D721Med (cell line): ENCODE measurements around the gene SKI.

Source experiments
- DNase-seq: peaks from one replicate; pipeline ENCODE4 v3.0.0; 2011; ENCODE audit warnings: low spot score; ENCODE audit not compliant: insufficient read length
- FAIRE-seq: peaks from 2 replicates; lab custom pipeline; 2011; peaks lifted over from hg19 to GRCh38; lab: Jason Lieb, UNC
- TF ChIP-seq, protein P1 (sequence below): IDR thresholded peaks from 2 replicates; pipeline ENCODE4 v1.5.1; 2012; ENCODE audit warnings: mild to moderate bottlenecking, control low read depth; ENCODE audit not compliant: insufficient read depth; ENCODE audit errors: missing control alignments

The SKI gene

DNA sequence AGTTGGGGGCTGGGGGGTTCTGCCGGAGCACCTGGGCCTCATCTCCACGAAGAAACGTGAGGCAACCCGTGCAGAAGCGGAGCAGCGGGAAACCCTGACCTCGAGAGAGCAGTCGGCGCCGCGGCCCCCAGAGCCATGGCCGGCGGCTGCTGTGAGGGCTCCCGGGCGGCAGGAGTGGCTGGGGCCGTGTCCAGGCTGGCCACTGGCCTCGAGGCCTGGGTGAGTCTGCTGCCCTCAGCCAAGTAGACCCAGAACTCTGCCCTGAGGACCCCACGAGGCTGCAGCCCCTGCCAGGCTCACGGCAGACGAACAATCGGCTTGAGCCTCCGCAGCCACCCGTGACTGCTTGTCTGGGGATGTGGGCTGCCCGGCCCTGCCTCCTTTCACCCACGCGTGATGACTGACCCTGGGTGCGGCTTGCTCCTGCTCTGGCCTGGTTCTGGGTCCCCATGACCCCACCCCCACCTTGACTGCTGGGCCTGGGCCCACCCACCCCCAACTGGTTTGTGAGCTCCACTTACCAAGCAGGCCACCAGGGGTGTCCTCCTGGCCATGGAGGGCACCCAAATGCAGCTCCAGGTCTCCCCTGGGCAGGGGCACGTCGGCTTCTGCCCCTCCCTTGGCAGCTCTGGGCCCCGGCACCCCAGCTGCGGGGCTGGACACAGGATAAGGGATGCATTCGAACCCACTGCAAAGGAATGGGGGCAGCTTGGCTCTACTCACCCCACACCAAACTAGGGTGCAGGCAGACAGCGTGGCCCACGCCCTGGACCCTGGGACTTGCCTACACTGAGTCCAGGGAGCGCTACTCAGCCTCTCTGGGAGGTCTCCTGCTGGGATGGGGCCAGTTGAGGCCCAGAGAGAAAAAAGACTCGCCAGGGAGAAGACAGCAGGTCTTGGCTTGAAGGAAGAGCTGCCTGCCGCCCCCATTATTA lies 129.1 kb downstream of the SKI start:
- TF ChIP-seq, protein P1, sequence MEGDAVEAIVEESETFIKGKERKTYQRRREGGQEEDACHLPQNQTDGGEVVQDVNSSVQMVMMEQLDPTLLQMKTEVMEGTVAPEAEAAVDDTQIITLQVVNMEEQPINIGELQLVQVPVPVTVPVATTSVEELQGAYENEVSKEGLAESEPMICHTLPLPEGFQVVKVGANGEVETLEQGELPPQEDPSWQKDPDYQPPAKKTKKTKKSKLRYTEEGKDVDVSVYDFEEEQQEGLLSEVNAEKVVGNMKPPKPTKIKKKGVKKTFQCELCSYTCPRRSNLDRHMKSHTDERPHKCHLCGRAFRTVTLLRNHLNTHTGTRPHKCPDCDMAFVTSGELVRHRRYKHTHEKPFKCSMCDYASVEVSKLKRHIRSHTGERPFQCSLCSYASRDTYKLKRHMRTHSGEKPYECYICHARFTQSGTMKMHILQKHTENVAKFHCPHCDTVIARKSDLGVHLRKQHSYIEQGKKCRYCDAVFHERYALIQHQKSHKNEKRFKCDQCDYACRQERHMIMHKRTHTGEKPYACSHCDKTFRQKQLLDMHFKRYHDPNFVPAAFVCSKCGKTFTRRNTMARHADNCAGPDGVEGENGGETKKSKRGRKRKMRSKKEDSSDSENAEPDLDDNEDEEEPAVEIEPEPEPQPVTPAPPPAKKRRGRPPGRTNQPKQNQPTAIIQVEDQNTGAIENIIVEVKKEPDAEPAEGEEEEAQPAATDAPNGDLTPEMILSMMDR: no peak
- no peak for DNase-seq

DNA sequence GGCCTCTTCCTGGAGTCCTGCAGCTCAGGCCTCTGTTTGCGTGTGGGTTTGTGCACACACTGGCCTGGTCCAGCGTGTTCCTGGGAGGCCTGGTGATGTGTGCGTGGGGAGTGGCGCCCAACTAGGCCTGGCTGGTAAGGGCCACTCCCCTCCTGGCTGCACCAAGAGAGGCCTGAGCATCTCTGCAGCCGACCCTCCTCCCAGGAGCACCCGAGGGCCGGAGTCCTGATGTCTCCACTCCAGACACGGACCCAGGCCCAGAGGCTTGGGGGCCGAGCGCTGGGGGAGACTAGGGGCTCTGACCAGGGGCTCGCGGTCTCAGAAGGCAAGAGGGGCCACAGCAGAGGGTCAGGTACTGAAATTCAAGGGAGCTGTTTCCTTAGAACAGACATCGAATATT lies 130.0 kb downstream of the SKI start:
- DNase-seq: no peak
- no peak for FAIRE-seq
- TF ChIP-seq, protein P1: no peak

More for the DNA sequence above, 129.1 kb downstream of the SKI start:
- no peak for FAIRE-seq

DNA sequence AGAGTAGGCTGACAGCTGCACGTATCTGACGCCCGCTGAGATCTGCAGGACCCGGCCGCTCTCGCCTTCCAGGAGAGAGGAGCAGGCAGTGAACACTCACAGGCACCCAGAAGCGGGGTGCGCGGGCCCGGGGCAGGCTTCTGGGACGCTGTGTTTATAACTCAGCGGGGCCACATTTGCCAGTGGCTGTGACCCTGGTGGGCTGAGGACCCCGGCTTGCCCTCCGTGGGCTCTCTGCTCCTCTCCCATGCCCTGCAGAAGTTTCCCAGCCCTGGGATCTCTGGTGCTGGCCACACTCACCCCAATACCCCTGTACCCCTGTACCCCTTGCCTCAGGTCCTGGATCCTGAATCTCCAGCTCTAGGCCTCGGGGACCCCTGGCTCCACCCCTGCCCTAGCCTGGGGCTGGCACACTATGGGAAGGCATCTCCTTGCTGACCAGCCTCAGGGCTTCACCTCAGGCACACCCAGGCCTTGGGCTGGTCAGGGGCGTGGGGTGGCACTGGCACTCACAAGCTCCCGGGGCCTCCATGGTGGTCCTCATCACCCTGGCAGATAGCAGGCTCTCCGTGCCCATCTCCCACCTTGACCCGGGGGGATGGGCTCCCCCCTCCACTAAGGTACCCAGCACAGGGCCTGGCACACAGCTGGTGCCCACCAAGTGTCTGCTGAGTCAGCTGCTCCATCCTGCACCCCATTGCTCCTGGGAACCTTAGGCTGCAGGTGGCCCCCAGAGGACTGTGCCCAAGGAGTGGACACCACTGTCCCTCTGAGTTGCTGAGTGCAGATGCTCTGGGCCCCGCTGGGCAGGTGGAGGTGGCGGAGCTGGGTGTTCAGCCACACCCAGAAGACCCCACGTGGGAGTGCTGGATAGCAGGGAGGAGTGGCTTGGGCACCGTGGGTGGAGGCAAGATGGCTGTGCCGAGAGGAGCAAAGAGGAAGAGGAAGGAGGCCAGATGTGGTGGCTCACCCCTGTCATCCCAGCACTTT lies 130.8 kb downstream of the SKI start:
- FAIRE-seq: no peak
- TF ChIP-seq, protein P1: no peak
- DNase-seq: no peak
